B cell (primary cell): ENCODE measurements around the gene SLC4A8.

ENCODE experiments used
- CTCF ChIP-seq: fragments of 200-600 bp; IDR thresholded peaks from one replicate; pipeline ENCODE4 v1.8.0; 2022; ENCODE audit warnings: antibody characterized with exemption, mild to moderate bottlenecking
- EZH2 ChIP-seq: IDR thresholded peaks from 2 replicates; pipeline ENCODE4 v1.6.1; 2012; ENCODE audit warnings: borderline replicate concordance, low read depth, mild to moderate bottlenecking, moderate library complexity, low read length; ENCODE audit not compliant: insufficient read depth, poor library complexity, severe bottlenecking

- TF ChIP-seq CTCF (no peak), EZH2 (no peak)
Observed at GRCh38 chr12:51511546-51512260, 87.1 kb downstream of the SLC4A8 start.
